NOMO-1 treated with DMSO at 0.1 percent for 48 hours (cell line): Measurements from ENCODE around the gene PXMP4.
"Not testable (repeated sequence)": the region's sequence is repeated elsewhere in the genome, so short reads cannot be mapped to it uniquely, and the experiment has no call there.

Source experiments
- DNase-seq: peaks from one replicate; lab custom pipeline; 2025; ENCODE audit not compliant: unreplicated experiment; lab: John Stamatoyannopoulos, UW

PXMP4 gene, protein sequence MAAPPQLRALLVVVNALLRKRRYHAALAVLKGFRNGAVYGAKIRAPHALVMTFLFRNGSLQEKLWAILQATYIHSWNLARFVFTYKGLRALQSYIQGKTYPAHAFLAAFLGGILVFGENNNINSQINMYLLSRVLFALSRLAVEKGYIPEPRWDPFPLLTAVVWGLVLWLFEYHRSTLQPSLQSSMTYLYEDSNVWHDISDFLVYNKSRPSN

GRCh38 chr20:33719989-33720709 lies at the start of gene PXMP4:
TSS of gene PXMP4 (minus strand) at chr20:33720310. CDS start at chr20:33720207, 103 bp downstream.
- peak; percentile 98 for DNase-seq

DNA sequence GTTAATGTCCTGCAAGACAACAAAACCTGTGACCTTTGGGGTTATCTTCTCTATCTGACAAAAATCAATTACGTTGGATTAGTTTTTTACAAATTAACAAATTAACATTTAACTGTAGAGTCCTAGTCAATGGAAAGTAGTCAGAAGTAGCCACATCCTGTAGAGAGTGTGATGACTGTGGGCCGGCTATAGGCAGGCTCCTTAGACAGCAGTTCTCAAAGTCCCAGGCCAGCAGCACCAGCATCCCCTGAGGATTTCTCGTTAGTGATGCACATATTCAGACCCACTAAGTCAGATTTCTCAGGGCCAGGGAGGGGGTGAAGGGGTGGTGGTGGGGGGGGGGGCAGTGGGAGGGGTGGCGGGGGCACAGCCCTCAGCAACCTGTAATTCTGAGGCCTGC lies 48.9 kb upstream of the PXMP4 start:
- no peak for DNase-seq

DNA sequence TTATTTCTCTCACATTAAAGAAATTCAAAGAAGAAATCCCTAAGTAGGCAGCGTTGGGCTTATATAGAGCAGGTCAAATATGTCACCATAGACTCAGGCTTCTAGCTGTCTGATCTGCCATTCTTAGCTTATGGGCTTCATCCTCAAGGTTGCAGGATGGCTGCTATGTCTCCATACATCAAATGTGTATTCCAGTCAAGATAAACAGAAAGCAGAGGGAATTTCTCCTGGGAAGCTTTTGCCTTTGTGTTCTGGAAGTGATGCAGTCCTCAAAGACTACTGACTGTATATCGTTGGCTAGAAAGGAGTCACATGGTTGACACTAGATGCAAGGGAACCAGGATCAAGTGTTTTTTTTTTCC lies 47.6 kb upstream of the PXMP4 start:
- DNase-seq: no peak

DNA sequence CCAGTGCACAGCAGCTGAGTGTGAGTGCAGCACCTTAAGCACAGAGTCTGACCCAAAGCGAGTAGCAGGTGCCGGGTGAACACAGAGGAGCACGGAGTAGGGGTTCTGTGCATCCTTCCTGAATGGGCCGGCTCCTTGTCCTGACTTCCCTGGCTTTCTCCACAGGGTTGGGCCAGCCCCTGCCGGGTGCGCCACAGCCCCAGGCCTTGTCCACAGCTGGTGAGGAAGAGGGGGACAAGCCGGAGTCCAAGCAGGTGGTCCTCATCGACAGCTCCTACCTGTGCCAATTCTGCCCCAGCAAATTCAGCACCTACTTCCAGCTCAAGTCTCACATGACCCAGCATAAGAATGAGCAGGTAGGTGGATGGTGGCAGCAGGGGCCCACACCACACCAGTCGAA lies 46.6 kb upstream of the PXMP4 start:
- DNase-seq: no peak

GRCh38 chr20:33765592-33765991 lies 45.5 kb upstream of the PXMP4 start:
- no peak for DNase-seq

DNA sequence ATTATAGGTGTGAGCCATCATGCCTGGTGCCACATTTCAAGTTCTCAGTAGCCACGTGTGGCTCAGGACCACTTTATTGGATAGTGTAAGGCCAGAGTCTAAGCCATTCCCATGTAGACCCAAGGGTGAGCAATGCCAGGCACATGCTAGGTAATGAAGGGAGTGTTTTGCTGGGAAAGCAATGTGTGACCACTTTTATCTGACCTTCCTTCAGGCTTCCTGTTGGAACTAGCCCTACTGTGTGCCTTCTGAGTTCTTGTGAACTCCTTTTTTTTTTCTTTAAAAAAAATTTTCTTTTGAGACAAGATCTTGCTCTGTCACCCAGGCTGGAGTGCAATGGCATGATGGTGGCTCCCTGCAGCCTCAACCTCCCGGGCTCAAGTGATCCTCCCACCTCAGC lies 45.0 kb upstream of the PXMP4 start:
- DNase-seq: no peak

GRCh38 chr20:33761698-33762250 lies 41.7 kb upstream of the PXMP4 start:
- no peak for DNase-seq

DNA sequence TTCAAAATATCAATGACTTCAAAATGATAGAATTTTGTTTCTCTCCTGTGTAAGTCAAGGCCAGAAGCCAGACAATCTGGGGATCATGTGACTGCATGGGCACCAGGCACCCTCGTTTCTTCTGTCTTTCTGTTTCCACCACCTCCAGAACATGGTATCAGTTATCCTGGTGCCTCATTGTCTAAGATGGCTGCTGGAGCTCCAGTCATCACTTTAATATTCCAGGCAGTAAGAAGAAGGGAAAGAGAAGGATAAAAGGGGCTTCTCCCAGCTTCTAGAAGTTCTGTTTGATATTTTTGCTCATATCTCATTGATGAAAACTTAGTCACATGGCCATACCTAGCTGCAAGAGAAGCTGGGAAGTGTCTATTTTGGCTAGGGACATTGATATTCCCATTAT lies 37.3 kb upstream of the PXMP4 start:
- no peak for DNase-seq

DNA sequence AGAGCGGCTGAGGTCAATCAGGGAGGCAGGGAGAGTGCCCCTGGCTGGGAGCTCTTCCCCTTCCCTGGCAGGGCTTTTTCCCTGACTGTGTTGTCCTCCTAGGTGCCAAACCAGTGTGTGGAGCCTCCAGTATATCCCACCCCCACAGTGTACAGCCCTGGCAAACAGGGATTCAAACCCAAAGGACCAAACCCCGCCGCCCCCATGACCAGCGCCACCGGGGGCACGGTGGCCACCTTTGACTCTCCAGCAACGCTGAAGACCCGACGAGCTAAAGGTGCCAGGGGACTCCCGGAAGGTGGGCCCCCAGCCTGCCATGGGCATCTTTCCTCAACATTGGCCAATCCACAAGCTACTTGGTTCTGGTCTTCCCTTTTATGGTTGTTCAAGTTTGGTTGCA lies 36.9 kb upstream of the PXMP4 start:
- no peak for DNase-seq

GRCh38 chr20:33755936-33756490 lies 35.9 kb upstream of the PXMP4 start:
- not testable (repeated sequence) for DNase-seq

DNA sequence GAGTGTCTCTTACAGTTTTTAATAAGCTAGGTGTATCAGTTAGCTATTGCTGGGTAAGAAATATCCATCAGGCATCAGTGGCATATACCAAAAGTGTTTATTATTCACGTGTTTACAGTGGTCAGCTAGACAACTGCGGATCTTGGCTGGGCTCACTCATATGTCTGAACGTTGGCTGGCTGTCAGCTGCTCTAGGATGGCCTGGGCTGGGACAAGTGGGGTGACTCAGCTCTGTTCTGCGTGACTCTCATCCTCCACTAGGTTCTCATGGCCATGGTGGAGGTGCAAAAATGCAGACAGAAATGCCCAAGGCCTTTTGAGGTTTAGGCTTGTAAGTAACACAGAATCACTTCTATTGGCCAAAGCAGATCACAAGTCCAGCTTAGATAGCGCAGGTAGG lies 33.7 kb upstream of the PXMP4 start:
- no peak for DNase-seq

GRCh38 chr20:33753143-33753542 lies 33.0 kb upstream of the PXMP4 start:
- no peak for DNase-seq

DNA sequence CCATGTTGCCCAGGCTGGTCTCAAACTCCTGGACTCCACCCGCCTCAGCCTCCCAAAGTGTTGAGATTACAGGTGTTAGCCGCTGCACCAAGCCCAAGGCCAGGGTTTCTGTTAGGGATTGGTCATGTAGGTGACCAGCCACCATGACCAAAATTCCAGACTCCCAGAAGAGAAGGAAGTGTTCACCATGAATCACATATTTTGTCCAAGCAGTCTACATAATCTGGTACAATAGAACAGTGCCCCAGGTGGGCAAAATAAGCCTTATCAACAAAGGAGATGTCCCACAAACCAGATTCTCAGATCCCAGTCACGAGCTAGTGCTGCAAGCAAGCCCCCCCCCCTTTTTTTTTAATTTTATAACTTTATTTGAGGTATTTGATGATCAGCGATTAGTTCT lies 31.7 kb upstream of the PXMP4 start:
- DNase-seq: no peak

GRCh38 chr20:33746325-33746998 lies 26.4 kb upstream of the PXMP4 start:
- no peak for DNase-seq

GRCh38 chr20:33744773-33745385 lies 24.8 kb upstream of the PXMP4 start:
- DNase-seq: no peak

DNA sequence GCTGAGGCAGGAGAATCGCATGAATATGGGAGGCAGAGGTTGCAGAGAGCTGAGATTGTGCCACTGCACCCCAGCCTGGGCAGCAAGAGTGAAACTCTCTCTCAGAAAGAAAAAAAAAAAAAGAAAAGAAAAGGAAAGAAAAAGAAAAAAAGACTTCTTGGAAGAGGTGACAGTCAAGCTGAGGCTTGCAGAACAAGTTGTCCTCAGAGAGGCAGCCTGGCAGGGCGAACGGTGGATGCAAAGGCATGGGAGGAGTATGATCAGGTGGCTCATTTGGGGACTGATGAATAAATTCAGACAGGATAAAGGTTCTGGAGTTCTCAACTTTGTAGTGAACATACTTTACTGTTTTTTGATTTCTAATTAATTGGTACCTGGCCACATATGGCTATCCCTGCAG lies 24.1 kb upstream of the PXMP4 start:
- no peak for DNase-seq

DNA sequence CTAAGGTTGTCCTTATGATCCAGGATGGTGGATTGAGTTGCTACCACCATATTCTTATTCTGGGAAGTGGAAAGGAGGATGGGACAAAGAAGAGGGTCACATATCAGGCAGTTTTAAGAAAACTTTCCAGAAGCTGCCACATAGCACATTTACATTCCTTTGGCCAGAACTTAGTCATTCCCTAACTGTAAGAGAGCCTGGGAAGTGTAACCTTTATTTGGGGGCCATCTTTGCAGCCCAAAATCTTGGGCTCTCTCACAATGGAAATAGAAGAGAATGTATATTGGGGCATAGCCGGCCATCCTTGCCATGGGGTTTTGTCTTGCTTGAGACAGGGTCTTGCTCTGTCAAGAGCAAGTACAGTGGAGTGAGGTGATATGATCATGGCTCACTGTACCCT lies 20.1 kb upstream of the PXMP4 start:
- DNase-seq: no peak

GRCh38 chr20:33739493-33739892 lies 19.4 kb upstream of the PXMP4 start:
- DNase-seq: no peak

- DNase-seq: no peak
Observed at GRCh38 chr20:33736962-33737361, 16.9 kb upstream of the PXMP4 start.

DNA sequence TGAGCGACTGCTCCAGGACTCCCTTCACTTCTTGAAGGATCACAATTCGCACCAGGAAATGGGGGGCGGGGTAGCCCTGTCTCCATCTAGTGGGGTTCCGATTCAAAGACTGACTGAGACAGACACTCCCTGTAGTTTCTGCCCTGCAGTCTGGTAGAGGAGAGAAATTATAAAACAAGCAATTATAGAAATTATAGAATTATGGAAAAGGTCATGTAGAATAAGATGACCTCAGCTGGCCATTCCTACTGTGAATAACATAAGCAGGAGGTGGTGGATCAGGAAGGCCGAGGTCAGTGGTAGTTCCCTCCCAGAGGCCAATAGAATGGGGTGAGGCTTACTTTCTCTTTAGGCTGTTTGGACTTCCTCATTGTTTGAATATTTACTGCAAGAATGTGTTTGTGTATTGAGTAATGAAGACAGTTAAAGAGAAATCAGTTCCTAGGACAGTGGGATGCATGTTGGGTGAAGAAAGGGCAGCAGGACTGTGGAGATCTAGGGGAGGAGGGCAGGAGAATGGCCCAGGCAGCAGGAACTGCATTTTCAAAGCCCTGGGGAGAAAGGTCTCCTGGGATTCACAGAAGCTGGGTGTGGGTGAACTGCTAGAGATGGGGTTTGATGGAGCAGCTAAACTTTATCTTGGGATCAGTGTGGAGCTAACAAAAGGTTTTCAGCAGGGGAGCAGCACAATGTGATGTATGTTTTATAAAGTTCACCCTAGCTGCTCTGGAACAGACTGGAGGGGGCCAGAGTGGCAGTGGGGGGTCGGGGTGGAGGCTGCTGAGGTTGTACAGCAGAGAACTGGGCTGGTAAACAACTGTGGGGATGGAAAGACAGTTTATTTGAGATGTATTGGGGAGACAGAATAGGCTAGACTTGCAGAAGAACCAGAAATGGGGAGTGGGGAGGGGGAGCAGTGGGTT lies 13.8 kb upstream of the PXMP4 start:
- peak; percentile 75 for DNase-seq
